Kidney glomerular epithelial cell (primary cell): ENCODE results near the gene TIAM1.
A peak's percentile ranks its signal among the peaks of the same experiment; 100 is the strongest.

Experiments used
- DNase-seq: peaks from one replicate; lab custom pipeline; 2025; lab: John Stamatoyannopoulos, UW

TIAM1 gene

GRCh38 chr21:31329456-31330143, 14.5 kb downstream of the TIAM1 start:
- no peak for DNase-seq

GRCh38 chr21:31326522-31327242, 17.4 kb downstream of the TIAM1 start:
- DNase-seq, result no peak

GRCh38 chr21:31318971-31319370, 25.1 kb downstream of the TIAM1 start:
- DNase-seq, result no peak

- no peak for DNase-seq
These were observed 26.4 kb downstream of the TIAM1 start for GRCh38 chr21:31317688-31318087.

DNA sequence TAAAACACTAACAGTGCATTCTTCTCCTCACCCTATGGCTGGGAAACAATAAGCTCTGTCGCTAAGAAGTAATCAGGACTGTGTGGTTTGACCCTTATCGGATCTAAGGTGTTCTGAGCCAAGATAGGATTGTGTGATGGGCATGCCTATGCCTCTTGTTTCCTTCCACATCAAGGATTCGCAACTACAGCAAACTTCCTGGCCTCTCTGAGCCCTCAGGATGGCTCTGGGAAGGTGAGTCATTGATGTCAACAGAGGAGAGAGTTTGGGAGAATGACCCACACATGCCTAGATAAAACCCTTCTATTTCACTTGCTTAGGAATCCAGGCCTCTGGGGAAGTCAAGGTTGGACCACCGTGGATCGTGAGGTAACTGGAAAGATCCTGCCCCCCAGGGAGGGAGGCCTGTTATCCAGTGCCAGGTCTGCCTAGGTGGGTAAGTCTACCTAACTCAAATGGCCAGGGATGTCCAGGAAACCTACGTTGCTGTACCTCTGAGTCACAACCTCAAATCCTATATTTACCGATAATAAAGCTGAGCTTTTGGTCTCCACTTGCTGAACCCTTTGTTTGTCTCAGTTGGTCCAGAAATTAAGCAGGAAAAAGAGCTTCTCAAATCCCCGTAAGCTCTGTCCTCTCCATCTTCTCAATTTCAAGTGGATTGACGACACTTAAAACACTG, 27.4 kb downstream of the TIAM1 start:
- DNase-seq, result no peak

DNA sequence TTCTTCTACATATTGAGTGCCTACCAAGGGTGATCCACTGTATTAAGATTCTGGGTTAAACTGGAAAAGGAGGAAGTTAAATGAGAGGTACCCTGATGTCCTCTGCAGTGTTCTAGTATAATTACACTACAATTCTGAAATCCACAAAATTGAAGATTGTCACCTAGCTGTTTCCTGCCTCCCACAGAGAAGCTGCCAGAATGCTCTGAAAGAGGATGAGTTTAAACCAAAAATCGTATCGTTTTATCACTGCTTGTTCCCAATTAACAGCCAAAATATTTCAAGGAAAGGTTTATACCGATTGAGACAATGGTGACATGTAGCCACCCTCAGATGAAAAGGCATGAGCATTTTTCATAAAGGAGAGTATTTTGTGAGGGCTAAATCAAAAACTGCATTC, 28.0 kb downstream of the TIAM1 start:
- no peak for DNase-seq

DNA sequence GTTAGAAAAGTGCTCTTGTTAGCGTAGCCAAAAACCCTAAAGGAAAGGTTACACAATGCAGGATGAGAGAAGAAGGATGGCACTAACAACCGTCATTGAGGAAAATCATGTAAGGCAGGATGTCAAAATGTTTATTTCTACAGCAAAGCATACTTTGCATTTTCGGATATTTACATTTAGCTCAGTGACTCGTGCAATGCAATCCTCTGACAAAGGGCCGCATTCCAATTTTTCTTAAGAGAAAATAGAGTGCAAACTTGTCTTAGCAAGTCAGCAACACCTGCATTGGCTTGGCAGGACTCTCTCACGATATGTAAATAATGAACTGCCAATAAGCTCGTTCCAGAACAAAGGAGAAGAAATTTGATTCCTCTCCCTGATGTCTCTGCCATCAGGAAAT, 33.3 kb downstream of the TIAM1 start:
- DNase-seq, result no peak

DNA sequence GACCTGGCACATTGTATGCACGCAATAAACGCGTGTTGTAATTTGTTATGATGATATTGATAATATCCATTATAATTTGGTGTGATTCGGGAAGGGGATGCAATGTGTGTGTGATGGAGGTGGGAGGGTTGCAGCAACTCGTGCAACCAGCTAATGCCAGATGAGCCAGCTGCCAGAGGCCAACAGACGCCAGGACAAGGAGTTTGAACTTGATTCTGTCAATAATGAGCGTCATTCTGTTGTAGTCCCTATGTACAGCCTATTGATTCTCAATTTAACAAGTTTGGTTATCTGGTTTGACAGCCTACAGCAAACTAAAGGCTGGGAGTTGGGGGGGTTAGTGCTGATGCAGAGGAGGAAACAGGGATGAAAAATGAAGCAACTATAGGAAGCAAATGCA, 35.5 kb downstream of the TIAM1 start:
- DNase-seq, result no peak

DNA sequence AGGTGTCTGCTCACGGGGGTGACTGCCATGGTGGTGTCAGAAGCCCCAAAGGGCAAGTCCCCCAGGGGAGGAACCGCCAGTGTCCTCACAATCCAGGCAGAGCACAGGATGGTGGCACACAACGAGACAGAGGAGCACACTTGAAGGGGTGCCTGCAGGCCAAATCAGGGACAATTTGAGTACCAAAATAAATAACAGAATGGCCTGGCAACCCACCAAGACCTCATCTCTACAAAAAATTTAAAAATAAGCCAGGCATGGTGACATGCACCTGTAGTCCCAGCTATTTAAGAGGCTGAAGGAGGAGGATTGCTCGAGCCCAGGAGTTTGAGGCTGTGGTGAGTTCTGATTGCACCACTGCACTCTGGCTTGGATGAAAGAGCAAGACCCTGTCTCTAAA, 38.2 kb downstream of the TIAM1 start:
- DNase-seq, result no peak

DNA sequence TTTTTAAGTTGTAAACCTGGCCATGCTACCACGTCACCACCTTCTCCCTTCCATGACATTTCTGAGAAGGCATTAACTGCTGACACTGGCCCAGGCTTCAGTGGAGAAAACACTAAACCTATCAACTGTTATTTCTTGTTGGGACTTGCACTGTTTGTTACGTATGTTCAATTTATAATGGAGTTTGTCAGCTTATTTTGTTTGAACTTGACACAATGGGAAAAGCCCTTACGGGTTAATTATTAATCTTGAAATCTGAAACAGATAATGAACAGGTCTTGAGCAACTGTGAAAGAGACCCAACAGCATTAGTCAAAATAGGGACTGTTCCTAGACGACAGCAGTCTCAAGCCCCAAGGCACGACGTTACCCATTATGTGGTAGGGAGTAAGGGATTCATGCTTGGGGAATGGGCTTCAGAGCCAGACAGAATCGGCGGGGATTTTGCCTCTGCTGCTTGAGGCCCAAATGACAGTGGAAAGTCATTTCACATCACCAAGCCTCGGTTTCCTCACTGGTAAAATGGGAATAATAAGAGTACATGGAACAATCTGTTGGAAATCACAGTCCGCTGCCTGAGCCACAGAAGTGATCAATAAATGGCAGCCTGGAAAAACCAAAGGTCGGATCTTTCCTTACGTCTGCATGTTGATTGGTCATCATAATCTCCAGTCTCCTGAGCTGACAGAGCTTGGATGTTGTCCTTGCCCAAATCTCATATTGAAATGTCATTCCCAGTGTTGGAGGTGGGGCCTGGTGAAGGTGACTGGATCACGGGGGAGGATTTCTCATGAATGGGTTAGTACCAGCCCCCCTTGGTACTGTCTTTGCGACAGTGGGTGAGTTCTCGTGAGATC, 44.5 kb downstream of the TIAM1 start:
- peak; percentile 17 for DNase-seq

- peak; percentile 75 for DNase-seq
These were observed 45.3 kb downstream of the TIAM1 start for GRCh38 chr21:31298618-31299269.

- no peak for DNase-seq
These were observed 46.3 kb downstream of the TIAM1 start for GRCh38 chr21:31297806-31298205.

DNA sequence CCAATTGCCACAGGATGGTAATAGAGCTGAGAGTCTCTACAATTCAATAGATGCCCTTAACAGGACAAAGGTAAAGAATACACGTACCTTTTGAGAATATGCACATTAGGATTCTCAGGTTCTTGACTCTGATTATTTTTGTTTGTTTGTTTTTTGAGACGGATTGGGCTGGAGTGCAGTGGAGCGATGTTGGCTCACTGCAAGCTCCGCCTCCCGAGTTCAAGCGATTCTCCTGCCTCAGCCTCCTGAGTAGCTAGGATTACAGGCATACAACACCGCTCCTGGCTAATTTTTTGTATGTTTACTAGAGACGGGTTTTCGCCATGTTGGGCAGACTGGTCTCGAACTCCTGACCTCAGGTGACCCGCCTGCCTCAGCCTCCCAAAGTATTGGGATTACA, 48.4 kb downstream of the TIAM1 start:
- DNase-seq, result no peak

- DNase-seq, result no peak
These were observed 49.4 kb downstream of the TIAM1 start for GRCh38 chr21:31294691-31295090.

- DNase-seq, result peak; percentile 93
These were observed 50.1 kb downstream of the TIAM1 start for GRCh38 chr21:31293986-31294385.

DNA sequence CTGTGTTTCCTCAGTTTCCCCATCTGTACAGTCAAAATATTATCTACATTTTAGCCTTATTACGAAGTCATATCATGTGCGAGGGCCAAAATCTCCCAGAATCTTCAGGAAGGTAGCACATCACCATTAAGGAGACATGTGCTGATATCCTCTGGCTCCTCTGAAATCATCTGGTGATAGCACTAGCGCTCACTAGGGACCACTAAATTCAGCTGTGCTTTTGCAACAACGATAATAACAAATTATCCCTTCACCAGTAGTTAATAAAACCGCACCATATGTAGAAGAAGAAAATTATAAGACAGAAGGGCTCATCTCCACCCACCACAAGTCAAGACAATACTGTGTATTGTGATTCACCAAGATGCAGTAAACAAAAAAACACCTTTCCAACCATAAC, 53.3 kb downstream of the TIAM1 start:
- no peak for DNase-seq

DNA sequence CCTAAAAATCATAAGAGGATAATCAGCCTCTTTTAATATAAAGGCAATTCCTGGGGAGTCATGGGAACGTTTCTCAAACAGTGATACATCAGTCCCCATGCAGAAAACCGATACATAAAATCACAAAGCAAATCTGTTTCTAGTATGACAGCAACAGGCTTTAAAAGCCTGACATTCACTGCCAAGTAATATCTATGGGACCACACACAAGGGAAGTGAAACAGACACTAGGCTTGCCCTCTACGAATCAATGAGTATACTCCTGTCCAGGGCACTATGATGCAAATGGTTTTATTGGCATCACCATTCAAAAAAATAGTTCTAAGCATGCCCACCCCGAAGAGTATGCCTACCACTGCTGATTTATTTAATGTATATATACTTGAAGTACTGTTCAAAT, 54.4 kb downstream of the TIAM1 start:
- no peak for DNase-seq

- no peak for DNase-seq
These were observed 55.9 kb downstream of the TIAM1 start for GRCh38 chr21:31288191-31288590.

DNA sequence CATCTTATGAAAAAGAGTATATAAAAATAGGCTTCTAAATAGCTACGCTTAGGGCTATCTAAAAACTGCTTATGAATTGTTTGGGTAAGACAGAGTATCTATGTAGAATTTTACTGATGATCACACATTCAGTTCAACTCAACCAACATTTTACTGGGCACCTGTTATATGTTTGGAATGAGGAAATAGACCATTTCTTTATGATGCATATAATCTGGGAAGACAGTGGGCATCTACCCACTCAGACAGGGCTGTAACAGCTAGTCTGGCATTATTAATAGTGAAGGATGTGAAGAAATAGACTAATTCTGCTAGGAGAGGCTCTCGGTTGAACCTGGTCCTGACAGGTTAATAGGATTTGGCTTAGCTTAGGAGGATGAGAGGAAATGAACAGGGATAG, 56.9 kb downstream of the TIAM1 start:
- DNase-seq, result no peak

GRCh38 chr21:31286621-31287020, 57.4 kb downstream of the TIAM1 start:
- no peak for DNase-seq

DNA sequence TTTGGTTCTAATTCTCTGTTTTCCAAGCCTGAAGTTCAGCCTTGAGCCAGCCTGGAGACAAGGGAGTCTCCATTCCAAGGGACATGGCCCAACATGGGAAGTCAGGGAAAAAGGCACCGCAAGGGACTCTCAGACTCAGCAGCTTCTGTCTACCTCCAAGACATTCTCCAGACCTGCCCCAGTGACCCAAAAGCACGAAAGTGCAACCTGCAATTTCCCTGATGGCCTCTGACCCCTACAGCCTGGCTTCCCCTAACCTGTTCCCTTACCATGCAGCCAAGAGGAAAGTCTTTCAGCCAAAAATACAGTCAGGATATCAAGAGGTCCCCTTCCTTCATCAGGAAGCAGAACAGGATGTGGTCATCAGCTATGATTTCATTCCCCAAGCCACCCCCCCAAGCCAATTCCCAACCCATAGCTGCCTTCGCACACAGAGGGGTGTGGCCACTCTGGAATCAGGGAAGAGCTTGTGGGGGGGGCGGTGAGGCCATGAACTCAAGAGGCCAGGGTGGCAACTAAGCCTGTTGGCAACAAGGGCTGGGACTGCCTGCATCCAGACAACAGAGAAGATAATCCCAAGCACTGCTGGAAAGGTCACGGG, 59.2 kb downstream of the TIAM1 start:
- no peak for DNase-seq
